HEK293 (cell line): ENCODE measurements around the gene SLC5A11.

Source experiments
- CTCF ChIA-PET: fragments of 350-600 bp; formaldehyde crosslinking; extraction: SDS; loops from one replicate; lab custom pipeline; 2021; ENCODE audit warnings: antibody characterized with exemption; lab: Yijun Ruan, JAX
- POLR2A ChIA-PET: fragments of 300-600 bp; formaldehyde crosslinking; extraction: SDS; loops from one replicate; lab custom pipeline; 2020; ENCODE audit warnings: antibody characterized with exemption, inconsistent platforms; lab: Yijun Ruan, JAX
- H3K27ac ChIP-seq: fragments of 200-500 bp; sonication (Bioruptor generic); 2 replicates; pipeline ENCODE4 v1.5.1; 2014; ENCODE audit warnings: low read depth, low read length, control low read depth, inconsistent platforms; ENCODE audit errors: extremely low read depth
- H3K36me3 ChIP-seq, 2 experiments: fragments of 200-500 bp in 1 of 2; sonication (Bioruptor generic) in 1 of 2; 1 replicate in 1 of 2; 2 replicates in 1 of 2; pipeline ENCODE4 v1.5.1; 2014 to 2017; ENCODE audit warnings: inconsistent platforms in 2 of 2, low read length in 2 of 2; ENCODE audit not compliant: control insufficient read depth in 2 of 2, insufficient read depth in 1 of 2
- H3K4me1 ChIP-seq: fragments of 200-500 bp; sonication (Bioruptor generic); 2 replicates; pipeline ENCODE4 v1.5.1; 2014; ENCODE audit warnings: mild to moderate bottlenecking, low read length, inconsistent platforms; ENCODE audit not compliant: control insufficient read depth, insufficient read depth
- H3K4me3 ChIP-seq: 2 replicates; pipeline ENCODE4 v1.5.1; 2011; ENCODE audit warnings: low read depth, mild to moderate bottlenecking, control low read depth, low read length, moderate library complexity
- H3K9me3 ChIP-seq: fragments of 200-500 bp; sonication (Bioruptor generic); 2 replicates; pipeline ENCODE4 v1.5.1; 2014; ENCODE audit warnings: low read depth, low read length, inconsistent platforms; ENCODE audit not compliant: control insufficient read depth, insufficient read depth
- EGR2 ChIP-seq: fragments of 450-650 bp; formaldehyde crosslinking; IDR thresholded peaks from 2 replicates; pipeline ENCODE4 v1.5.1; 2016; ENCODE audit warnings: low read depth, missing biosample characterization, missing genetic modification characterization
- HOXD13 ChIP-seq: sonication (generic); formaldehyde crosslinking; IDR thresholded peaks from 2 replicates; pipeline ENCODE4 v1.8.0; 2022; ENCODE audit warnings: missing genetic modification reagents, borderline replicate concordance
- OSR2 ChIP-seq: fragments of 450-650 bp; formaldehyde crosslinking; IDR thresholded peaks from 2 replicates; pipeline ENCODE4 v1.5.1; 2016; ENCODE audit warnings: missing biosample characterization, missing genetic modification characterization
- PATZ1 ChIP-seq: fragments of 450-650 bp; formaldehyde crosslinking; IDR thresholded peaks from 2 replicates; pipeline ENCODE4 v1.5.1; 2016; ENCODE audit warnings: missing biosample characterization, missing genetic modification characterization
- PRDM2 ChIP-seq: fragments of 450-650 bp; formaldehyde crosslinking; IDR thresholded peaks from 2 replicates; pipeline ENCODE4 v1.5.1; 2016; ENCODE audit warnings: missing biosample characterization, missing genetic modification characterization, borderline replicate concordance
- REPIN1 ChIP-seq: fragments of 450-650 bp; formaldehyde crosslinking; IDR thresholded peaks from 2 replicates; pipeline ENCODE4 v1.5.1; 2017; ENCODE audit warnings: missing biosample characterization, missing genetic modification characterization, low read depth
- YY1 ChIP-seq: fragments of 450-650 bp; formaldehyde crosslinking; IDR thresholded peaks from 2 replicates; pipeline ENCODE4 v1.5.1; 2018; ENCODE audit warnings: missing biosample characterization, missing genetic modification characterization
- YY2 ChIP-seq: fragments of 450-650 bp; formaldehyde crosslinking; IDR thresholded peaks from 2 replicates; pipeline ENCODE4 v1.5.1; 2016; ENCODE audit warnings: missing biosample characterization, missing genetic modification characterization
- ZBTB20 ChIP-seq: fragments of 450-650 bp; formaldehyde crosslinking; IDR thresholded peaks from 2 replicates; pipeline ENCODE4 v1.5.1; 2016; ENCODE audit warnings: missing biosample characterization, missing genetic modification characterization
- ZEB2 ChIP-seq: fragments of 450-650 bp; formaldehyde crosslinking; IDR thresholded peaks from 2 replicates; pipeline ENCODE4 v1.5.1; 2016; ENCODE audit warnings: missing biosample characterization, missing genetic modification characterization
- ZNF2 ChIP-seq: fragments of 450-650 bp; formaldehyde crosslinking; IDR thresholded peaks from 2 replicates; pipeline ENCODE4 v1.5.1; 2016; ENCODE audit warnings: missing biosample characterization, missing genetic modification characterization
- ZNF23 ChIP-seq: fragments of 450-650 bp; formaldehyde crosslinking; IDR thresholded peaks from 2 replicates; pipeline ENCODE4 v1.5.1; 2016; ENCODE audit warnings: missing biosample characterization, missing genetic modification characterization, borderline replicate concordance
- ZNF239 ChIP-seq: fragments of 450-650 bp; formaldehyde crosslinking; IDR thresholded peaks from 2 replicates; pipeline ENCODE4 v1.5.1; 2016; ENCODE audit warnings: missing biosample characterization, missing genetic modification characterization
- ZNF266 ChIP-seq: fragments of 450-650 bp; formaldehyde crosslinking; IDR thresholded peaks from 2 replicates; pipeline ENCODE4 v1.5.1; 2016; ENCODE audit warnings: missing biosample characterization, missing genetic modification characterization, low read depth
- ZNF324 ChIP-seq: fragments of 450-650 bp; formaldehyde crosslinking; IDR thresholded peaks from 2 replicates; pipeline ENCODE4 v1.5.1; 2016; ENCODE audit warnings: missing biosample characterization, missing genetic modification characterization
- ZNF341 ChIP-seq: fragments of 450-650 bp; formaldehyde crosslinking; IDR thresholded peaks from 2 replicates; pipeline ENCODE4; 2016; ENCODE audit warnings: low read depth, missing biosample characterization, missing genetic modification characterization
- ZNF37A ChIP-seq: fragments of 450-650 bp; IDR thresholded peaks from 2 replicates; pipeline ENCODE4 v1.5.1; 2018; ENCODE audit warnings: missing biosample characterization, missing genetic modification characterization
- ZNF433 ChIP-seq: fragments of 450-650 bp; formaldehyde crosslinking; IDR thresholded peaks from 2 replicates; pipeline ENCODE4 v1.5.1; 2016; ENCODE audit warnings: missing biosample characterization, missing genetic modification characterization, low read depth
- ZNF610 ChIP-seq: fragments of 450-650 bp; formaldehyde crosslinking; IDR thresholded peaks from 2 replicates; pipeline ENCODE4 v1.5.1; 2016; ENCODE audit warnings: missing biosample characterization, missing genetic modification characterization, borderline replicate concordance
- ZNF837 ChIP-seq: fragments of 450-650 bp; formaldehyde crosslinking; IDR thresholded peaks from 2 replicates; pipeline ENCODE4 v1.5.1; 2016; ENCODE audit warnings: missing biosample characterization, missing genetic modification characterization
- TF ChIP-seq, protein P1 (sequence below): fragments of 450-650 bp; formaldehyde crosslinking; IDR thresholded peaks from 2 replicates; pipeline ENCODE4 v1.5.1; 2016; ENCODE audit warnings: missing biosample characterization, missing genetic modification characterization

The SLC5A11 gene

GRCh38 chr16:24869033-24869432 is 23.3 kb downstream of the SLC5A11 start:
- H3K4me3 ChIP-seq, result no peak overlapping the region
- no peaks in the 10 kb centered on the region for H3K9me3 ChIP-seq
- CTCF ChIA-PET, result interaction anchor here (0.6 kb wide), 1 partner anchor 356 kb away, joined by 3 read pairs; no protein-coding TSS in a partner anchor
- H3K36me3 ChIP-seq, result no peaks in the 10 kb centered on the region
- POLR2A ChIA-PET, result no interaction called here
- no peak overlapping the region for H3K27ac ChIP-seq
- no peak for TF ChIP-seq OSR2 (tag by site-specific recombination)
- TF ChIP-seq ZBTB20 (tag by site-specific recombination), result no peak
- TF ChIP-seq YY1, result no peak
- TF ChIP-seq ZEB2 (tag by site-specific recombination), result no peak
- TF ChIP-seq ZNF341 (tag by site-specific recombination), result no peak
- no peak for TF ChIP-seq PRDM2 (tag by site-specific recombination)
- TF ChIP-seq ZNF37A (tag by site-specific recombination), result no peak
- no peak for TF ChIP-seq ZNF610 (tag by site-specific recombination)
- TF ChIP-seq PATZ1 (tag by site-specific recombination), result no peak
- TF ChIP-seq EGR2 (tag by site-specific recombination), result no peak
- TF ChIP-seq, all 188 proteins: peak for 0
- no peaks in the 10 kb centered on the region for H3K4me1 ChIP-seq

GRCh38 chr16:24871891-24872290 is 26.1 kb downstream of the SLC5A11 start:
- ChIA-PET CTCF (no interaction called here), POLR2A (no interaction called here)
- H3K4me1 ChIP-seq, result no peaks in the 10 kb centered on the region
- no peak overlapping the region for H3K27ac ChIP-seq
- TF ChIP-seq, protein P1, sequence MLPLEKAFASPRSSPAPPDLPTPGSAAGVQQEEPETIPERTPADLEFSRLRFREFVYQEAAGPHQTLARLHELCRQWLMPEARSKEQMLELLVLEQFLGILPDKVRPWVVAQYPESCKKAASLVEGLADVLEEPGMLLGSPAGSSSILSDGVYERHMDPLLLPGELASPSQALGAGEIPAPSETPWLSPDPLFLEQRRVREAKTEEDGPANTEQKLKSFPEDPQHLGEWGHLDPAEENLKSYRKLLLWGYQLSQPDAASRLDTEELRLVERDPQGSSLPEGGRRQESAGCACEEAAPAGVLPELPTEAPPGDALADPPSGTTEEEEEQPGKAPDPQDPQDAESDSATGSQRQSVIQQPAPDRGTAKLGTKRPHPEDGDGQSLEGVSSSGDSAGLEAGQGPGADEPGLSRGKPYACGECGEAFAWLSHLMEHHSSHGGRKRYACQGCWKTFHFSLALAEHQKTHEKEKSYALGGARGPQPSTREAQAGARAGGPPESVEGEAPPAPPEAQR (tag by site-specific recombination), result no peak
- no peak for TF ChIP-seq HOXD13
- TF ChIP-seq ZNF837 (tag by site-specific recombination), result no peak
- TF ChIP-seq ZNF433, result no peak
- no peak for TF ChIP-seq ZNF266
- TF ChIP-seq ZNF239 (tag by site-specific recombination), result no peak
- TF ChIP-seq PATZ1 (tag by site-specific recombination), result no peak
- TF ChIP-seq ZNF2 (tag by site-specific recombination), result no peak
- TF ChIP-seq ZNF23 (tag by site-specific recombination), result no peak
- no peak for TF ChIP-seq YY2 (tag by site-specific recombination)
- no peak for TF ChIP-seq REPIN1 (tag by site-specific recombination)
- TF ChIP-seq ZNF324 (tag by site-specific recombination), result no peak
- H3K4me3 ChIP-seq, result no peak overlapping the region
- H3K36me3 ChIP-seq, result no peaks in the 10 kb centered on the region
- H3K9me3 ChIP-seq, result no peaks in the 10 kb centered on the region
